CD4-positive, alpha-beta T cell treated with Interleukin-21 for 1 hour (primary cell): ENCODE data around the gene PRKCD.
A peak's percentile ranks its signal among the peaks of the same experiment; 100 is the strongest.

ENCODE experiments used
- DNase-seq: peaks from one replicate; pipeline ENCODE4 v3.0.0-alpha.2; 2020

The PRKCD gene

DNA sequence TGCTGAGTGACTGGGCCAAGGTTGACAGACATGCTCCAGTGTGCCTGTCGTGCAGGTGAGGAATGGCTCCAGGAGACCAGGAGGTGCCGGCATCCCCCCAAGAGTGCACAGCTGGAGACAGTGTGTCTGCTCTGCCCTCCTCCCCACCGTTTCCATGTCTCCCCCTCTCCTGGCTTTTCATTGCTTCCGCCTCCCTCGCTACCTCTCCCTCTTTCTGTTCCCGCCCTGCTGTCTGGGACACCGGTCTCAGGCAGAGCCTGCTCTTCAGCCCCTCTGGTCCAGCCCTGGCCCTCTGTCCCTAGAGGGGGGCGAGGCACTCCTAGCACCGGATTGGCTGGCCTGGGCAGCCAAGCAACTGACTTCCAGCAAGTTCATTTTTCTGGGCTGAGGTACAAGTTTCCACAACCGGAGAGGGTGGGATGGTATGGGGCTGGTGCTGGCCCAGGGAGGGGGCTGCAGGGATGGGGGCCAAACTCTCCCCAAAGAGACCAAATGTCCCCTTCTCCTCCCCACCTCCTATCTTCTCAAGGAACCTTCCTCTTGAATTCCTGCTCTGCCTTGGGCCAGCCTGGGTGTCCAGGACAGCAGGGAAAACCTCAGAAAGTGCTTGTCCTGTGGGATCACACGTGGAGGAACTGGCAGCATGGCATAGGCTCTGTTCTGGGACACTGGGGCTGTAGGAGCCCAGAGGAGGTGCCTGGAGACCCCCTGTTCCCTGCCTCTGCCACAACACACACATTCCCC, 32.6 kb downstream of the PRKCD start:
- DNase-seq, result no peak

DNA sequence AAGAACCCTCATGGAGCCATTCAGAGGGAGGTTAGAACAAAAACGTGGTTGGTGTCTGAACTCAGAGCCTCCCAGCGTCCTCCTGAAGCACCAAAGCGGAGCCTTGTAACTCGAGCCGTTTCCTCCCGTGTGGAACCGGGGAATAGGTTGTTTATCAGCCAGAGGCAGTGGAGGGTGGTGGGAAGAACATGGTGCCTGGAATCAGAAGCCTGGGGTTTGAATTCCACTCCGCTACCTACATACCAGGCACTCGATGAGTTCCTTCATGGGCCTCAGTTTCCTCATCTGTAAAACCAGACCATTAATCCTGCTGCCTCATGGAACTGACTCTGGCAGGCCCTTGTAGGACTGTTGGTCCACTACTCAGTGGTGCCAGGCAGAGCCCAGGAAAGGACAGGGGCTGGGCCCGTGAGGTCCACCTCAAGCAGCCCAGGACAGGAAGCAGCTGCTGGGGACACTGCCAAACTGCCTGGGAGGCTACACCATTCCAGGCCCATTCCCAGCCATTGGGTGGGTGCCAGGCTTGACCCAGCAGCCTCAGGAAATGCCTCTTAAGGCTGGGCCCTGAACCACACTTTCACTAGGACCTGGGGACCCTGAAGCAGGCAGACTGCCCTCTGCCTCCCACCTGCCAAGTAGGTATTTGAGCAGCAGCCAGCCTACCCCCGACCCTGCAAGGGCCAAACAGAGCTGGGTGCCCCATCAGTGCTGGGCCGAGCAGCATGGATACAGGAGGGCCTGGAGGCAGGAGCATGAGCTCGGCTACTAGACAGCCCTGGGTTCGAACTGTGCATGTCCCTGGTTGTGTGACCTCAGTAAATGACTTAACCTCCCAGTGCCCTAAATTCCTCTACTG, 33.4 kb downstream of the PRKCD start:
- DNase-seq, result no peak

DNA sequence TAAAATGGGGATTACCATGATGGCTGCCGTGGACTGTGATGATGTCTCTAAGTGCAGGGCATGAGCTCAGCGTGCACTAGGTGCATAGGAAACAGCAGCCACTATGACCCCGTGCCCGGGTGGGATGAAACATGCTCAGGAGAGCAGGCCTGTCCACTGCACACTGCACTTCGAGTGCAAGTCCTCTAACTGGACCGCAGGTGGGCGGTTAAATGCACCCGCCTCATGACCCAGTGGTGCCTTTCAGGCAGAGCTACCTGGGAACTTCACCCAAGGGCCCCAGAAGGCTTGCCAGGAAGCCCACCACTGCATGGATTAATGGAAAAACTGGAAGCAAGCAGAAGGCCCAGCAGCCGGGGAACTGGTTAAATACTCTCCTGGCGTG, 34.0 kb downstream of the PRKCD start:
- DNase-seq, result no peak

- DNase-seq, result peak; percentile 52
Observed at GRCh38 chr3:53195602-53196574, 34.9 kb downstream of the PRKCD start.

- DNase-seq, result peak; percentile 53
Observed at GRCh38 chr3:53196575-53197407, 35.8 kb downstream of the PRKCD start.

DNA sequence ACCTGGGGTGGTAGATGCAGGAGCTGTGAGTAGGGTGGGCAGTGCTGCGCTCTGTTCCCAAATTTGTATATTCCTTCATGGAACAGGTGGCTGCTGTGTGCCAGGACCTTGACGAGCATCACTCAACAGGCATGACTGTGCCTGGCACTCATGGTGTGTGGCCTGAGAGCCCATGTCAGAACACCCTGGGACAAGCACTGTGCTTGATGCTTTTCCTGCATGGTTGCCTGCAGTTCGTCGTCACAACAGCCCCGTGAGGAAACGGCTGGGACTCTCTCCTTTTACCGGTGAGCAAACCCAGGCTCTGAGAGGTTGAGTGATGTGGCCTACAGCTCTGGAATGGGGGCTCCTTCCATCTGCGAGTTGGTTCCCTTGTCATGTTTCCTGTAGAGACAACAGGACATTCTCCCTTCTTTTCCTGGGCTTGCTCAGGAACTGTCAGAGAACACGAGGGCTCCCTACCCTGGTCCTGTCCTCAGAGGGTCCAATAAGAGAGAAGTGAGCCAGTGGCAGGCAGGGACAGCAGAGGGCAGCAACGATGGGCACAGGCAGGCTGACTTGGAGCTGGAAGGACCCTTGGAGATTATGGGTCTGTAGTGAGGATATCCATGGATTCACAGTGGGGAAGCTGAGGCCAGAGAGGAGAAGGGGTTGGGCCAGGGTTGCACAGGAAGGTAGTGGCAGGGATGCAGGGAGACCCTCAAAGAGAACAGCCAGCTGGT, 37.4 kb downstream of the PRKCD start:
- DNase-seq, result no peak

DNA sequence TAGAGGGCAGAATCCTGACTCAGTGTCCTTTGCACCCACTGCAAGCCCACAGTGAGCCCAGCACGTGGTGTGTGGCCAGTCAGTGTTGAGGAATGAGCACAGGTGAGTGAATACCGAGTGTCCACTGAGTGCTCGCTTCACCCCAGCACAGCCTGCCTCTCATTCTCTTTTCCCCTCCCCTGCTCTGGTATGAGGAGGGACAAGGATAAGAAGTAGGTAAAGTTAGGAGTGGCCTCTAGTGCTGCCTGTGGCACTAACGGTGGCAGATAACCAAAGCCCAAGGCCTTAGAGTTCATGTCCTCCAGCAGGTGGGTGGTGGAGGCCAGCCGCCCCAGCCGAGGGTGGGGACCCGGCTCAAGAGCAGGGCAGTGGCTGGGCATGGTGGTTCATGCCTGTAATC, 38.0 kb downstream of the PRKCD start:
- no peak for DNase-seq

DNA sequence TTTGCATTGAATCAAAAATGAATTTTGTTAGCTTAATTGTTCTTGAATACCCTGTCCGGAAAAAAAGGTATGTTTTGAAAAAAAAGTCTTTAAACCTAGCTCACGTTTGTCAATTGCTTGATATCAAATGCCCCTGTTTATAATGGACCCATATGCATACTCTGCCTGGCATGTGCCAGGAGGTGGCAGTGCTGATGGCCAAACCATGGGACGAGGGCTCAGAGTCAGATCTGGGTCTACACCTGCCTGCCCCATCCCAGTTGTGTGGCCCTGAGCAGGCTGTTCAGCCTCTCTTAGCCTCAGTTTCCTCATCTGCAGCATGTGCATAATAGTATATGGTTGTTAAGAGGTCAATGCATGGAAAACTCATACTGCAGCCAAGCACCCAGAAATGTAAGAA, 38.8 kb downstream of the PRKCD start:
- DNase-seq, result no peak

DNA sequence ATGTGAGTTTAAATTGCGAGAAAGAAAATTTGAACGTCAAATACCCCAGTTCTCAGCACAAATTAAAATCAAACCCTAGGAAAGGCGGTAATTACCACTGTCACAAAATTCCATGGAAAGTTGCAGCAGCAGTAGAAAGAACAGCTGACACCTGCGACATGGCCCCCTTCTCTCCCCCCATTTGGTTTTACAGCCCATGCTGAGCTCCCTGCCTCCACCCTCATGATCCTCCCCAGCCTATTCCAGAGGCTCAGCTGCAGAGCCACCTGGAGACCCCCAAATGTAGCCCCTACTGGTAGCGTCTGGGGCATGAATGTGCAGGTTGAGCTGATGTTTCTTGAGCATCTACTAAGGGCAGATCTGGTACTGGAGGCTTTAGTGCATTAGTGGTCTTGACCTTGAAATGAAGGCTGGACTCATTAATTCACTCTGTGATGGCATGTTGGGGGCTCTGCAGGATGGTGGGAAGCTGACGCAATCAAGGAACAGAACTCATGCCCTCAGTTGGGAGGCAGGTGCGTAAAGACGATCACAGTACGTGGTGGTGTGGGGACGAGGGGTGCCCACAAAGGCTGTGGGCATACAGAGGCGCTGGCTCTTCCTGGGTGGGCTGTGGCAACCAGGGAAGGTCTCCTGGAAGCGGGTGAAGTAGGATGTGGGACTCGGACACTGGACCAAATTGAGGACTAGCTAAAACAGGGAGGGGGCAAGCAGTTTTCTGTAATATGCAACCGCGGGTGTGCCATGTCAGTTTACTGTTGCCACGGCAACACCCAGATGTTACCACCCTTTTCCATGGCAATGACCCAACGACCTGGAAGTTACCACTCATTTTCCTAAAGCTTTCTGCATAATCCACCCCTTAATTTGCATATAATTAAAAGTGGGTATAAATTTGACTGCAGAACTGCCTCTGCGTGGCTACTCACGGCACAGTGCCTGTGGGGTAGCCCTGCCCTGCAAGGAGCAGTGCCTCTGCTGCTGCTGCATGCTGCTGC, 39.8 kb downstream of the PRKCD start:
- DNase-seq, result no peak

DNA sequence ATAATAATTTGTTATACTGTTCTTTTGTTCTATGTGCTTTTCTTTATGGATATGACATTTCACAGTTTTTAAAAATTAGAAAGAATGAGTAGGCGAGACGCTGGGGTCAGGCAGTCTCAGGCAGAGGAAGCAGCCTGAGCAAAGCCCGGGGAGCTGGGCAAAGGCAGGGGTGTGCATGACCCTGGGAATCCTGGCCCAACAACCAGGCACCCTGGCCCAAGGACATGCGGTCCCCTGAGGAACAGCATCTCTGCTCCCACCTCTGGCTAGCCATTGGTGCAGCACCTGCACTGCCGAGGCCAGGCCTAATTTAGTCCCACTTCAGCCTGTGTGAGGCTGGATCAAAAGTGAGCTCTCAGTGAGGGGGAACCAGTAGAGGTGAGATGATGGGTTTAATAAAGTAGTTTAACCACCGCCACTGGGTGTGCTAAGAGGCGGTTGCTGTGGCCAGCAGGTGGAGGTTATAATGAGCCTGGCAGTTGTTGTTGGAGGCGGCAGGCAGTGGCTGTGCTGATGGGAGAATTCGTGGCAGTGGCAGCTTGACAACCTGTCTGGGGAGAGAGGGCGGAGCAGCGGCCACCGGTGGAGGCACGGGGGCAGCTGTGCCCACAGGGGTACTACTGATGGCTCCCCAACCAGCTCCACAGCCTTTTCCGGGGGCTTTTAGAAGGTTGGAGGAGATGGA, 41.5 kb downstream of the PRKCD start:
- DNase-seq, result no peak

- no peak for DNase-seq
Observed at GRCh38 chr3:53211706-53212702, 51.0 kb downstream of the PRKCD start.

GRCh38 chr3:53213276-53213675, 52.3 kb downstream of the PRKCD start:
- DNase-seq, result no peak

GRCh38 chr3:53215816-53216215, 54.8 kb downstream of the PRKCD start:
- DNase-seq, result no peak

DNA sequence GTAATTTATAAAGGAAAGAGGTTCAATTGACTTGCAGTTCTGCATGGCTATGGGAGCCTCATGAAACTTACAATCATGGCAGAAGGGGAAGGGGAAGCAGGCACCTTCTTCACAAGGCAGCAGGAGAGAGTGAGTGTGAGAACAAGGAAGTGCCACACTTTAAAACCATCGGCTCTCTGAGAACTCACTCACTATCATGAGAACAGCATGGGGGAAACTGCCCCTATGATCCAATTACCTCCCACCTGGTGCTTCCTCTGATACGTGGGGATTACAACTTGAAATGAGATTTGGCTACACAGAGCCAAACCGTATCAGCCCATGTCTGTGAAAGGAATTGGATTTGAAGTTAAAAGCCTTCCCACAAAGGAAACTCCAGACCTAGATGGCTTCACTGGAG, 55.7 kb downstream of the PRKCD start:
- no peak for DNase-seq

GRCh38 chr3:53217175-53217574, 56.2 kb downstream of the PRKCD start:
- no peak for DNase-seq

GRCh38 chr3:53218131-53218530, 57.1 kb downstream of the PRKCD start:
- no peak for DNase-seq

DNA sequence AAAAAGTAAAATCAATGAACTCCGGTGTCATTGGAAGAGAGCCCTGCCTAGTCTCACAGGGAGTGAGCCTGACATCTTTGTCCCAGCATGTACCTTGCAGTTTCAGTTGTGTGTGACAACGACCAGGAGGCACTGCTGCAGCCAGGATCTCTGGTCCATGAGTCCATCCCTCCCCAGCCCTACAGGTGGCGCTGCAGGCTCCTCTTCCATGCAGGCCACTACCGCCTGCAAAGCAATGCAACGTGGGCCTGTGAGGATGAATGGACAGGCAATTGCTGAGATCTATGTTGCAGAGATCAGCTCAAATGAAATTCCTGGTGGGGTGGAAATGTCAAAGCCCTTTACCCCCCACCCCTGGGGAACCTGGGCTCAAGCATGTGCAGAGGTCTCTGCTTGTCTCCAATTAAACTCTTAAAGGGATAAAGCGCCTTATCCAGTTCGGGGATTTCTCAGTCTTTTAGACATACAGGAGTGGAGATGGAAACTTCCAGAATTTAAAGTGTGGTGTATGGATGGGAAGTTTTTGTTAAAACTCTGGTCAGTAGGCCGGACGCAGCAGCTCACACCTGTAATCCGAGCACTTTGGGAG, 59.0 kb downstream of the PRKCD start:
- DNase-seq, result peak; percentile 75

DNA sequence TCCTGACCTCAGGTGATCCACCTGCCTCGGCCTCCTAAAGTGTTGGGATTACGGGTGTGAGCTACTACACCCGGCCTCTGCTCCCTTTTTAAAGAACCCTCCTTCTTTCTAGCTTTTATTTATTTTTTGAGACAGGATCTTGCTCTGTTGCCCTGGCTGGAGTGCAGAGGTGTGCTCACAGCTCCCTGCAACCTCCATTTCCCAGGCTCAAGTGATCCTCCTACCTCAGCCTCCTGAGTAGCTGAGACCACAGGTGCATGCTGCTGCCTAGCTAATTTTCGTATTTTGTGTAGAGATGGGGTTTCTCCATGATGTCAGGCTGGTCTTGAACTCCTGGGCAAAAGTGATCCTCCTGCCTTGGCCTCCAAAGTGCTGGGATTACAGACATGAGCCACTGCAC, 60.3 kb downstream of the PRKCD start:
- DNase-seq, result no peak
